Stimulated activated CD4-positive, alpha-beta T cell treated with anti-CD3 and anti-CD28 coated beads, Interleukin-12 subunit alpha, Interleukin-12 subunit beta, amount 100 ng/mL, for 4 hours (primary cell): ENCODE results near the gene FBXO2.

Source experiments
- DNase-seq: peaks from one replicate; pipeline ENCODE4 v3.0.0-alpha.2; 2020

Gene FBXO2, protein sequence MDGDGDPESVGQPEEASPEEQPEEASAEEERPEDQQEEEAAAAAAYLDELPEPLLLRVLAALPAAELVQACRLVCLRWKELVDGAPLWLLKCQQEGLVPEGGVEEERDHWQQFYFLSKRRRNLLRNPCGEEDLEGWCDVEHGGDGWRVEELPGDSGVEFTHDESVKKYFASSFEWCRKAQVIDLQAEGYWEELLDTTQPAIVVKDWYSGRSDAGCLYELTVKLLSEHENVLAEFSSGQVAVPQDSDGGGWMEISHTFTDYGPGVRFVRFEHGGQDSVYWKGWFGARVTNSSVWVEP

GRCh38 chr1:11654137-11654938 is at the start of gene FBXO2, which contains the start of gene FBXO44:
Gene FBXO2, minus strand, starts transcription at chr1:11654429. Its CDS starts 89 bp downstream, at chr1:11654340.
Gene FBXO44, plus strand, starts transcription at chr1:11654877. Its CDS starts 959 bp downstream, at chr1:11655836.
- peak; percentile 73 for DNase-seq

GRCh38 chr1:11703357-11704193 is 49.3 kb upstream of the FBXO2 start:
- no peak for DNase-seq

- no peak for DNase-seq
These were observed 48.0 kb upstream of the FBXO2 start for GRCh38 chr1:11701981-11702803.

DNA sequence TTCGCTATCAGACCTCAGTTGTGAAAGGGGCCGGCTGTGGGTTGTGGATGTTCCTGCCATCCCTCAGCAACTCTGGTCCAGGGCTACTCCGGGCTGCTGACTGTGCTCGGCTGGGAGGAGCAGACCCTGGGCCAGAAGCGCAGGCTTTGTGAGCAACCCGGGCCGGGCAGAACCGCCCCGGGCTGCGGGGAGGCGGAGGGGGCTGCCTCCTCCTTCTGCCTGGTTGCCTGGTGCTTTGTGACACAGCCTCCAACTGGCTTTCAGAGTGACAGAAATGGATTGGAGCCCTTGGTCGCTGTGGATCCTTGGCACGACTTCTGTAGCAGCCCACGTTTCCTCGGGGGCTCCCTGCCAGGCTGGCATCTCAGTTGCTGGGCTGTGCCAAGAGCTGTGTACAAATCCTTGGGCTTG is 47.3 kb upstream of the FBXO2 start:
- no peak for DNase-seq

DNA sequence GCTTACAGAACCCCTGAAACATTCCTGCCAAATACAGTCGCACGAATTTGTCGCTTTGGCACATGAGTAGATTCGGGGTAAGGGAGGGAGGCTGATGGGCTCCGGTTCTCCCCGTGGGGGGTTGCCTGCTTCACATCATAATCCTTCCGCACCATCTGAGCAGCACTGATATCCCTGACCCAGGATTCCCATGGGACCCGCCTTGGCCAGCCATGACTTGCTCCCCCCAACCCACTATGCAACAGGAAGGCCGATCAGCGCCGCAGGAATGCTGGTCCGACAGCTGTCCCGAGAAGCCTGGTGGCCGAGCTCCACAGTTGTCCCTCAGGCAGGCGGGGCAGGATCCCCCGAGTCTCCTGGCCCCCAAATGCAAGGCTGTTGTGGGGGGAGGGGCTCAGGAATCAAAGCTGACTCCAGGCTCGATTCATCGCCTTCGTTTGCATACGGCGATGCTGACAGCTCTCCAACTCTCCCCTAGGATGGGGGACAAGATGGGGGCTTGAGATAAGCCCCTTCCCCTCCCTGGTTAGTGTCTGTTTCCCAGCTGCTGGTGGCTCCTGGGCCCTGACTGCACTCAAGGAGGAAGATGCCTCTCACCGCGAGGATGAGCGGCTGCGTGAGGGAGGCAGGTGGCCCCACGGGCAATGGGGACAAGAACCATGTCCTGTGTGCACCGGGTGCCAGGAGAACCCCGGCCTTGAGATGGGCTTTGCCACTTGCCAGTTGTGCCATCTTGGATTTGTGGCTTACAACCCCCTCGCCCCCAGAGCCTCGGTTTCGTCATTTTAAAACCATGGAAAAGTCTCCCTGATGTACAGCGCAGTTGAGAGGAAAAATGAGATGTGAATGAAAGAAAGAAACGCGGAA is 46.6 kb upstream of the FBXO2 start:
- no peak for DNase-seq

GRCh38 chr1:11697893-11698210 is 43.6 kb upstream of the FBXO2 start:
- DNase-seq = no peak

DNA sequence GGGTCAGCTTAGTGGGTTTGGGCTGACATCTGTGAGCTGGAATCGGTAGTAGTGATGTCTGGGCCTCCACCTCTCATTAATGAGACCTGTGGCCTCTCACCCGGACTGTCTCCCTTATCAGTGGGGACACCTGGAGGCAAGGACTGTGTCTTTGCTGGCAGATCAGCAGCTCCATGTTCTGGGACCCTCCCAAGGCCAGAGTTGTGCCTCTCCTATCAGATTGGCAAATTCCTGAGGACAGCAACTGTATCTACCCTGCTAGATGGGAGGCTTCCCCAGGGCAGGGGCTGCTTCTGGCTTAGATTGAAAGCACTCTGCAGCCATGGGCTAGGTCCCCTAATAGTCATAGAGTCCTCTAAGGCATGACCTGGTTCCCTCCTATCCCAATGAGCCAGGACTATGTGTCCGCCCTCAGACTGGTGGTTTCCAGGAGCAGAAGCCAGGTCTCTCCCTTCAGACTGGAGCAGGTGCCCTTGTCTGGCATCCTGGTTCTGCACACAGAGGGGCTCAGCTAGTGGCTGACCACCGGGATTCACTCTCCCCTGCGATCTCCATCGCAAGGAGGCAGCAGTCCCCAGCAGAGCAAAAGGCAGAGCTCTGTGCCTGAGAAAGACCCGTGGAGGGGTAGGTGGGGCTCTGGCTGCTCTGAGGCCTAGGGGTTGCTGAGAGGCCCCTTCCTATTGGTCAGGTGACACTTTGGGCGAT is 43.1 kb upstream of the FBXO2 start:
- DNase-seq = no peak

DNA sequence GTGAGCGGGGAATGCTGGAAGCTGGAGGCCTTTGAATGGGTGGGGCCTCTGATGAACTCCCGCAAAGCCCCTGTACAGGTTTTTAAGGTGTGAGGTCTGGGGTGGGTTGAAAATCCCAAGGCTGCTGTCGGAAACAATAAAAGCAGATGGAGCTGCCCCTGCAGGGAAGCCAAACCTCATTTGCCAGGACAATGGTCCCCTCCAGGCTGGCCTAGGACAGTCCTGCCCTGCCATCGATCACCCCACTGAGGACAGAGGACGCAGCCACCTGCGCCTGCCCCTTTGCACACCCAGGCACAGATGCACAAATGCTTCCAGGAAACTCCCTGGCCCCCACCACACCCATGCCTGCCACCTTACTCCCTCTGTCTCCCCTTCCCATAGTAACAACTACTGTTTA is 41.6 kb upstream of the FBXO2 start:
- no peak for DNase-seq

DNA sequence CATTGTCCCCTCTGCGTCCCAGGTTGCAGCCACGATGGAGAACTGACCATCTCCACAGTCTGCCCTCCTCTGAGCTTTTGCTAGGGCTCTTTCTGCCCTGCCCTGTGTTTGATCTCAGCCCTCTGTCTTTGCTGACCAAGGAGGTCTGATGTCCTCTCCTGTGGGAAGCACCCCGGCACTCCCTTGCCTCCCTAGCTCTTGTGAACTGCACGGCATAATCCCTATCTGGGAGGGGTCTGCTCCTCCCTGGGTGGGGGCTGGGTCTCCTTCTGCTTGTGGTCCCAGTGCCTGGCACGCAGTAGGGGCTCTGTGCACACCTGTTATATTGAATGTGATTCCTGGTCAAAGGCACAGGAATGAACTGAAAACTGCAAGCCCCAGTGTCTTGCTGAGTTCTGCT is 39.7 kb upstream of the FBXO2 start:
- DNase-seq = no peak

DNA sequence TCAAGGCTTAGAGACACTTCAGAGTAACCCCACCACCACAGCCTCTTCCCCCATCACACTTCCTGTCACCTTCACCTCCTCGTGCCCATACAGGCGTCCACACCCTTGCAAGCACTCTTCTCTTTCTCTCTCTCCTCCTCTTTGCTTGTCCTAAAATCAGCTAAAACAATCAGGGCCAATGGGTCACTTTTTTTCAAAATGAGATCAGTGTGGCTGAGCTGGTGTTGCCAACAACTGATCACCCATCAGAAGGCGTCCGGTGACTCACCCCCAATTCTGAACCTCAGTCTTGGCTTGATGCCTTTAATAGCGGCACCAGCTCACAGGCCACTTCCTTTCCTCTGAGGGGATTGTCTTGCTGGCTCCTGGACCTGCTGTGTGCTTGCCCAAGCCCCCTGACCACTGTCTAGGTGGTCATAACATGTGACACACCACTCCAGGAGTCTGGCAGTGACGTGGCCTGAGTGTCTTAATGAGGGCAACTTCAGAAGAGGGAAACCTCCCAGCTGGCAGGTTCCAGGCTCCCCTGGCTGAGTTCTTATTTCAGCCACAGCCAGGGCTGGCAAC is 38.9 kb upstream of the FBXO2 start:
- no peak for DNase-seq

DNA sequence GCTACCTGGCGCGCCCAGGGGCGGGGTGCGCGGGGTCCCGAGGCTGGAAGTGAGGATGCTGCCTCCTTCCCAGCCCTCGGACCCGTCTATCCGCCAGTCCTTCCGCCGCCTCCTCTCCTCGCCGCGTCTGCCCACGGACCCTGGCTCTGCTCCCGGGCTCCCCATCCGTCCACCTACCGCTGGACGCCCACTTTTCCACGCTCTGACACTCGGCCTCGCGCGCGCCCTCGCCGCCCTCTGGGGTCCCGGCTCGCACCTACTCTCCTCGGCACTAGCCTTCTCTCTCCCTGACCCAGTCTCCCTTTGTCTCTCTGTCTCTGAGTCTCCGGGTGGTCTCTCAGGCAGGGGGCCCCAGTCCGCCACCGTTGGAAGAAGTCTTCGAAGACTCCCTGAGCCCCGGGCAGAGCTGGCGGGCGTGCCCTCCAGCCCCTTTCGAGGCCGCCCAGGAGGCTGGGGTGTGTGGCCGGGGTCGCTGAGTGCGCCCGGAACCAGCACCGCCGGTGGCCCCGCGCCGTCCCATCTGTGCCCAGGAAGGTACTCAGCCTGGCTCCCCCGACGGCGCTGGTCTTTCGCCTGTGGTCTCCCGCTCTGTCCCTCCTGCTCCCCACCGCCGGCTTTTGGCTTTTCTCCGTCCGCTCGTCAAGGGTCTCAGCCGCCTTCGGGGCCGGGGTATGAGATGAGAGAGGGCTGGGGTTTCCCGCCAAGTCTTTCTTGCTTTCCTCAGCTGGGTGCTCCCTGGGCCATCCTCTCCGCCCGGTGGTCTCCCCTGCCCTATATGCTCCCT is 37.9 kb upstream of the FBXO2 start:
- no peak for DNase-seq

- no peak for DNase-seq
These were observed 37.2 kb upstream of the FBXO2 start, which contains the start of gene DRAXIN for GRCh38 chr1:11691302-11691914. Gene DRAXIN, plus strand, starts transcription at chr1:11691710. Its CDS starts 14,549 bp downstream, at chr1:11706259.

GRCh38 chr1:11690397-11691301 is 36.4 kb upstream of the FBXO2 start:
- DNase-seq = no peak

GRCh38 chr1:11688506-11688905 is 34.3 kb upstream of the FBXO2 start:
- DNase-seq = no peak

DNA sequence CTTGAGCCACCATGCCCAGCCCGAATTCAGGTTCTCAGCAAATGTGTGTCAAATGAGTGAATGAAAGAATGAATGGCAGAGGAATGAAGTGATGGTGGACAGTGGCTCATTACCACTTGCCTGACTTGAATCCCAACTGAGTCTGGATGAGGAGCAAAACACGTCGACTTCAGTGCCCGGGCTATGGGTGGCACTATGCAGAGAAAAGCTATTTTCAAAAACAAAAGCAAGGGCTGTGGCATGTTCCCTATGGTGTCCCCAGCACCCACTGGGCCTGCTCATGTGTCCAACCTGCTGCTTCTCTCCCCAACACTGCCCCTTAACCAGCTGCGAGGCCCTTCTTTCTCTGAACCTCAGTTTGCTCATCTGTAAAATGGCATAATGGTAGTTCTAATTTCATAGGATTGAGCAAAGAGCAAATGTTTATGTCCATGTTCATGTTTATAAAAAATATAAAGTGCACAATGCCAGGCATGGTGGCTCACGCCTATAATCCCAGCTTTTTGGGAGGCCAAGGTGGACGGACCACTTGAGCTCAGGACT is 31.1 kb upstream of the FBXO2 start:
- no peak for DNase-seq

- no peak for DNase-seq
These were observed 29.8 kb upstream of the FBXO2 start for GRCh38 chr1:11684070-11684469.

- no peak for DNase-seq
These were observed 28.6 kb upstream of the FBXO2 start for GRCh38 chr1:11682799-11683198.

DNA sequence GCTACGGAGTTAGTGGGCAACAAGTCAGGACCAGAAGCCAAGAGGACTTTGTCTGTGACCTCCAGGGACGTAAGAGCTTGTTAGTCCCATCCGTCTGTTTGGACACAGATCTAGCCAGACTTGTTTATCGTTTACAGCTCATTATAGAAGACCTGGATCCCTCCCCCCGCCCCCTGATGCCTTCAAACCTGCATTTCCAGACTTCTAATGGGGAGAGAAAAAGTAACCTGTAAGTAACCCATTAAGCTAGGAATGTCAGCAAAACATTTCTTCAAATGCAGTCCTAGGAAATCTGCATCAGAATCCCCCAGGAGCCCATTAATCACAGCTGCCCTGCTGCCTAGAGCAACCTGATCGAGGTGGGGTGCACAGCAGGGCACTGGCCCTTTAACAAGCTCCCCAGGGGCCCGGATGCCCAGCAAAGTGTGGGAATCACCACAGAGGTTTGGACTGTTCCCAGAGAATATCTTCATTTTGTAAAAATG is 28.1 kb upstream of the FBXO2 start:
- DNase-seq = no peak
